ENCODE data around the gene CPA4.

CPA4 gene

DNA sequence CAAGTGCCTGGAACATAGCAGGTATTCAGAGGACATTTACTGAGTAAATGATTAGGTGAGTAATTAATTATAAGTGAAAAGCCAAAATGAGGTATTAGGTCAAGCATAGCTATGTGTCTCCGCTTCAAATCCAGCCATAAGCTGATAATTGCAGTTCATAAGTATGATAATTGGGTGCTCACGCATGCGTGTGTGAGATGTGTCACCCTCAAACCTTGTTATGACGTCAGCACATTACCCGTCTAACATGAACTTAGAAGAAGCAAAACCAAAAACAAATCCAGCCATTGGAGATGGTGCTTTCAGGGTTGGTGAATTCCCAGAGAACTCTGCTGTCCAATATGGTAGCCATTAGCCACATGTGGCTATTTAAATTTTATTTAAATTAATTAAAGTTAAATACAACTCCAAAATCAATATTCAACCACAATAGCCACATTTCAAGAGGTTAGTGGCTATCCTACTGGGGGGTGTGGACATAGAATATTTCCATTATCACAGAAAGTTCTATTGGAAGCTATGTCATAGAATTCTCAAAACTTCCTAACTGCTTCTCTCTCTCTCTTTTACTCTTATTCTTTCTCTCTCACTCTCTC, 51.4 kb downstream of the CPA4 start, which contains the start of gene CPA5:
TSS of gene CPA5 (plus strand) at position 546 of the 596 bp plus-strand sequence. CDS start 1,670 bp downstream, outside the sequence.
- DNase-seq (ENCODE audit: low read depth in 4 of 4, low spot score in 1 of 4) = no peak

DNA sequence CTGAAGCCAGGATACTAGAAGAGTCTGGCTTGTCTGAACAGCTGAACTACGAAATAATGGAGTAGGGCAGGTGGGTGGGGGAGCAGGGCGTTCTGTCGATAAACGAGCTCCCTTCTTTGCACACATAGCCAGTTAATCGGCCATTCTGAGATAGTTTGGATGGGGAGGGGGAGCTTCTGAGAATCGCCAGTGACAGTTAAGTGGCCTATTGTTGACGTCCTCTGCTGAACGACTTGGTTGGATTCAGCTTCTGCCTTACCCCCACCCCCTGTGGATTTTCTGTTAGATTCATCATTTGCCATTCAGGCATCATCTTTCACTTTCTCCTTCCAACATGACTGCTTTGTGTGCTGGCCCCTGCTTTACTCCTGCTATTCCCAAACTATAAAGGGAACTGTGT, 52.2 kb downstream of the CPA4 start:
- DNase-seq (ENCODE audit: low read depth in 4 of 4, low spot score in 1 of 4) = no peak

DNA sequence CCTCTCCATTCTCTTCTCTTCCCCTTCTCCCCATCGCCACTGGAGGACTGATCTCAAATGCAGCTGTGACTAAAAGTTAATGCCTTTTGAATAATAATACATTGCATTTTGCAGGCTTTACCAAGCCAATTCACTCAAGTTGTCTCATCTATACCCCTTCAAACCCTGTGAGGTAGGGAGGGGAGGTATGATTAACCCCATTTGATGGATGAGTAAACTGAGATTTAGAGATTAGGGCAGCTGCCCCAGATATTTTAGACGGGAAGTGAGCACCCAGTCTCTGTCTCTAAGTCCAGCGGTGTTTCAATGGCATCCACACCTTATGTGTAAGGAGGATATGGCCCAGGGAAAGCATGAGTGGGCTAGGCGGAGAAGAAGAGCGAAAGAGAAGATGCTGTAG, 52.8 kb downstream of the CPA4 start:
- no peak for DNase-seq (ENCODE audit: low read depth in 4 of 4, low spot score in 1 of 4)

DNA sequence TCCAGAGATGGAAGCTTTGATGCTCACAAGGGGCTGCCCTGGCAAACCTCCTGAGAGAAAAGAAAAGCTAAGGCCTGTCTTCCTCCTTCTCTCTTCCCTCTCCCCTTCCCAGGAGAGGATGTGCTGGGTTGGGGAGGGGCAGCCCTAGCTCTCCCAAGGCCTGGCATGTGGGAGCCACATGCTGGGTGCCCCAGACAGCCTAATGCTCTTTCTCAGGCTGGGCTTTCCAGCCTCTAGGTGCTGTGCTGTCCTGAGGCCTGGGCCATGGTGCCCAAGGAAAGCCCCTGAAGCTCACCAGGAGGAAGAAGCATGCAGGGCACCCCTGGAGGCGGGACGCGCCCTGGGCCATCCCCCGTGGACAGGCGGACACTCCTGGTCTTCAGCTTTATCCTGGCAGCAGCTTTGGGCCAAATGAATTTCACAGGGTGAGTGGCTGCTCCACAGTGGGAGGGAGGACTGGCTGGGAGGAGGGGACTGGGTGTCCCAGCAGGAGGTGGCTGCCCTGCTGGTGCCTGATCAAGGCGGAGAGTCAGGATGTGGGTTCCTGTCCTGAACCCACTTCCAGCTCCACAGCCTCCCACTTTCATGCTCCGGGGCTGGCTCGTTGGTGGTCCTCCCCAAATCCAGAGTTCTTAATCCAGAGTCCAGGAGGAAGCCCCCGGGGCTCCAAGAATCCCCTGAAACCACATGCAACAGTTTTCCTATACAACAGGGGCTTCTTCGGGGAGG, 53.4 kb downstream of the CPA4 start:
- DNase-seq (ENCODE audit: low read depth in 4 of 4, low spot score in 1 of 4) = no peak

DNA sequence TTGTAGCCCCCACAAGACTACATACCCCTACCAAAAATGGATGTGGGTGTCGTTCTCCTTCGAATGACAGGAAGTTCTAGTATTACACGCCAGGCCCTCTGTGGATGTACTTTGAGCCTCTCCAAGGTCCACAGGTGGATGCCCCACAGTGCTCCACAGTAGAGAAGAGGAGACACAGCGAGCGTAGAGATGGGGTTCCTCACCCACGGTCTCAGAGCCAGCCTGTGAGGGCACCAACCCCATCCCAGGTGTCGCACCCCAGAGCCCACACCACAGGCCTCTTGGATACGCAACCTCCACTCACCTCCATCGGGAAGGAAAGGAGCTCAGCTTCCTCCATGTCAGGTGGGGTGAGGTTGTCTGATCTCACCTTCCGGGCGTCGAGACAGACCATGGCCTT, 54.0 kb downstream of the CPA4 start:
- no peak for DNase-seq (ENCODE audit: low read depth in 4 of 4, low spot score in 1 of 4)

DNA sequence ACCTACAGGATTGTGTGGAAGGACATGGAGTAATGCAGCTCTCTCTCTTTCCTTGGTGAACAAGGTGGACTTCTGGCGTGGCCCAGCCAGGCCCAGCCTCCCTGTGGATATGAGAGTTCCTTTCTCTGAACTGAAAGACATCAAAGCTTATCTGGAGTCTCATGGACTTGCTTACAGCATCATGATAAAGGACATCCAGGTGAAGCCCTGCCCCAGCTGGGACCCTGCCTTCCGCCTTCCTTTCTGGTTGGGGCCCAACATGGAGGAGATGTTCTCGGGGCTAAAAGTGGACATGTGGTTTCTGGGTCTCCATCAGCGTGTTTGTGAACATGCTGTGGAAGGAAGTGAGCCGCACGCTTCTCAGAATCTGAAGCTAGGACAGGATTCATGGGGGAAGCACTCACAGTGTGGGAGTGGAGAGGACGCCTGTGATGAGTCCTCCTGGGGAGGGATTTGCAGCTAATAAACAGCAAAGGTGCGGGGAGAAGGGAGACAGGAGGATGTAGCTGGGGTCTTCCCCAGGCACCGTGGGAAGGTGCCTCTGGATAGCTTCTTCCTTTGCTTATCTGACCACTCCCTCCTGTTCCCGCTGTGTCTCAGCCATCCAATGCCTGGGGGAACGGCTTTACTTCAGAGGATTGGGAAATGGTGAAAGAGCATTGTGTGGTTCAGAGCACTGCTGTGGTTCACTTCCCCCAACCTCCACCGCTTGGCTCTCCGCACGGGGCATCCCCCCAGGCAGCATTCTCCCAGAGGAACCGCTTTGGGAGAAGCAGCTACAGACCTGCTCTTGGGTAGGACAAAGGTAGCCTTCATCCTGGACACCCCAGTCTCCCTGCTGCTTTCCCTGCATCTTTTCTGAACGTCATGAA, 57.2 kb downstream of the CPA4 start:
- DNase-seq (ENCODE audit: low read depth in 4 of 4, low spot score in 1 of 4) = no peak

DNA sequence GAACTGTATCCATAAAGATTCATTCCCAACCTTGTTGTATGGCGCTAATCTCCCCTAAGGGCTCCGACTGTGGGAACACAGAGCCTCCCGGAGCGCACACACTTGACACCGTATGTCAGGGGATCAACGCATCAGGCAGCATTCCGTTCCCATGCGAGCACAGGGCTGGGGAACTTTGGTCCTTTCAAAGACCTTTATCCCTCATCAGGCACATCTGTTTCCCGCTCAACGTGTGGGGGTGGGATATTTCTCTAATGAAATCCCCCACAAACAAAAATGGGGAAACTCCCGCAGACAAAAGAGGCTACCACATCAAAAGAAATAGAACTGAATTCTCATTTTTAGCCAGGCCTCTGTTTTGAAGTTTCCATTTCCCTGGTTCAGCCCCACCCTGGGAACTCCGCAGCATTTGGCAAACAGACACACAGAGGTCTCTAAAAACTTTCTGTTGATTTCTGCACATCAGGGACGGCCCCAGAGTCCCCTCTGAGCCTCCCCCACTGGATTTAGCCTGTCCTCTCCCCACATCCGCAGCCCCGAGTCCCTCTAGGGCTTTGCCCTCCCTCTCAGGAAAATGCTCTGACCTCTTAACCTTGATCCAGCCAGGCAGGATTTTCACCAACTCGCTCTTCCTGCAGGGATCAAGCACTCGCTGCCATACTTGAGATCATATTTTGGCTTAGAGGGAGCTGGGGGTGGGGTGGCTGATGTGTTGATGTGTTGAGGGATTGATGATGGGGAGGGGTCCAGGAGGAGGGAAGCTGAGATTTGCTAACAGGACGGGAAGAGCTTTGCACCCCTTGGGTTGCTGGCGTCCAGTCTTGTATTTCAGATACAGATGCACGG, 58.2 kb downstream of the CPA4 start:
- DNase-seq (ENCODE audit: low read depth in 4 of 4, low spot score in 1 of 4) = no peak

DNA sequence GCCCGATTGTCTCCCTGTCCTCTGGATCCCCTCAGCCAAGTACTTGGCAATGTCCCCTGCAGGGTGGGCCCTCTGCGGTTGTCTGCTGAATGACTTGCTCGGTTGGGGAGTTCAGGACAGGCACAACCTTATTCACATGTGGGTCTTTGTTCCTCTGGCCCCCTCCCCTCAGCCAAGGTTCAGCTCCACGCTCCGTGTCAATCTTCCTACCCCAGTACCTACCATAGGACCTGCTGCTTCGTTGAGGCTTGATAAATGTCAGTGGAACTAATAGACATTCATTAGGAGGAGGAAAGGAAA, 58.8 kb downstream of the CPA4 start:
- no peak for DNase-seq (ENCODE audit: low read depth in 4 of 4, low spot score in 1 of 4)

DNA sequence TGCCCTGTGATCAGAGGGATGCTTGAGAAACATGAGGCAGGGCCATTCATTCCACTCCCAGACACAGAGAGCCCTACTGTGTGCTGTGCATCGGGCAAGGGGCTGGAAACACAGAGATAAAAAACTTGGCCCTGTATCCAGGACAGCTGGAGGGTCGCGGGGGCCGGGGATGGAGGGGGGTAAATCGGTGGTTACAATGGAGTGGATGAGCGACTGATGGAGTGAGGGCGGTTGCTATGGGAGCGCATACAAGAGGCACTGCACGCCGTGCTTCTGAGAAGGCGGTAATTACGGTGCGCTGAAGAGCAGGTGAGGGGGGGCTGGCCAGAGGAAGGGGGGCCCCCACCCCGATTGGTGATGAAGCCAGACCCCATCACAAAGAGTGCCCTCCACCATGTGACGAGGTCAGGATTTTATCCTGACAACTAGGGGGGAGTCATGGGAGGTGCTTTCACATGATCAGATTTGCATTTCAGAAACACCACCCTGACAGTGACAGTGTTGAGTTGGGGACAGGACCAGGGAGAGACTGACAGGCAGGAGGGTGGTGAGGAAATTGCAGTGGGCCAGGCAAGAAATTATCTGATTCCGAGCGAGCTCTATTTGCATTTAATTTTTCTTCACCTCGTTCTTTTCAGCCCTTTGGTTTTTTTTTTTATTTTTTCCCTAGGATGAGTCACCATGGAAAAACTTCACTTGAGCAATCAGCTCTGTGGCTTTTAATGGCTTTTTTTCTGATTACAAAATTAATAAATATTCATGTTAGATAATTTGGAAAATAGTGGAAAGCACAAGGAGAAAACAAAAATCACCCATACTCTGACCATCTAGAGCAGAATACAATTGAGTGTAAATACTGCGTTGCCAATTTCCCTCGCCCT, 59.5 kb downstream of the CPA4 start:
- DNase-seq (ENCODE audit: low read depth in 4 of 4, low spot score in 1 of 4) = no peak

DNA sequence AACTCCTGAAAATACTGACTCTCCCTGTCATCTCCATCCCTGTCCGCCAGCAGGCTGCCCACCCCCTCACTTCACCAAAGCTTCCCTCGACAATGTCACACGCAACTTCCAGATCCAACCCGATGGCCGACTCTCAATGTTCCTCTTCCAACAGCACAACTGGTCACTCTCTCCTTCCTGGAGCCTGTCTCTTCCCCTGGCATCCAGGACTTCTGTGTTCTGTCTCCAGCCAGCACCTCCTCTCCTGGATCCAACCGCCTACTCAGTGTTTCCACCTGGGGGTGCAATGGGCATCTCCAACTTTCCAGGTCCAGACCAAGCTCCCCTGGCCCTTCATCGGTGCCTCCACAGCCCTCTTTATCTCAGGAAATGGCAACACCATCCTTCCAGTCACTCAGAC, 60.2 kb downstream of the CPA4 start:
- DNase-seq (ENCODE audit: low read depth in 4 of 4, low spot score in 1 of 4) = no peak

DNA sequence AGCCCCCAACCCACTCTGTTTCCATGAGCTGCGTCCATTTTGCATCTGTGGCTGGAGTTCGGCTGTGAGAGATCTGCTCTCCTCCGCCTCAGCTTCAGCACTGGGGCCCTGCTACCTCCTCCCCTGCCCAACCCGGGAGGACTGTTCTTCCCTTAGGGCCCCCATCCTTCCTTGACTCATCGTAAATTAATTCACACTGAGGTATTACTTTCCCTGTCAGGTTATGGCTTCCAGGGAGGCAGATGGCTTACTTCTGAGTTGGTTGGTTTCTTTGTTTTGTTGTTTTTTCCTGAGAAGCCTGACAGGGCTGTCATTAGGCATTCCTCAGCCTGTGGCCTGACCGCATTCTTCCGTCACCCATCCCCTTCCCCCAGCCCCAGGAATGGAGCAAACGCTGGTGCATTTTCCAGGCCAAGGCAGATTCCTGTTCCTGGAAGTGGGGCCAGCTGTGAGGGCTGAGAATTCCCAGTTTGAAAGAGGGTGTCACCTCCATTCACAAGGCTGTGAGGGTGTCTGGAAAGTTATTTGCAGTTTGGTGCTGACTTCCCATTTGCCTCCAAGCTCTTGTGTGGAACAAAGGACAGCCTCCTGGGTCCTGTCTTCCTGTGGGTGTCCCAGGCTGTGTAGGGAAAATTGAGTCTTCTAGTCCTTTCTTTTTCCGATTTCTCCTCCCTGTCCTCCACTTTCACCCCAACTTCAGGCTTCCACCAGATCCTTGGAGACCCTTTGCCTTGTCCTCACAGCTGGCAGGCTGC, 63.3 kb downstream of the CPA4 start:
- no peak for DNase-seq (ENCODE audit: low read depth in 4 of 4, low spot score in 1 of 4)

DNA sequence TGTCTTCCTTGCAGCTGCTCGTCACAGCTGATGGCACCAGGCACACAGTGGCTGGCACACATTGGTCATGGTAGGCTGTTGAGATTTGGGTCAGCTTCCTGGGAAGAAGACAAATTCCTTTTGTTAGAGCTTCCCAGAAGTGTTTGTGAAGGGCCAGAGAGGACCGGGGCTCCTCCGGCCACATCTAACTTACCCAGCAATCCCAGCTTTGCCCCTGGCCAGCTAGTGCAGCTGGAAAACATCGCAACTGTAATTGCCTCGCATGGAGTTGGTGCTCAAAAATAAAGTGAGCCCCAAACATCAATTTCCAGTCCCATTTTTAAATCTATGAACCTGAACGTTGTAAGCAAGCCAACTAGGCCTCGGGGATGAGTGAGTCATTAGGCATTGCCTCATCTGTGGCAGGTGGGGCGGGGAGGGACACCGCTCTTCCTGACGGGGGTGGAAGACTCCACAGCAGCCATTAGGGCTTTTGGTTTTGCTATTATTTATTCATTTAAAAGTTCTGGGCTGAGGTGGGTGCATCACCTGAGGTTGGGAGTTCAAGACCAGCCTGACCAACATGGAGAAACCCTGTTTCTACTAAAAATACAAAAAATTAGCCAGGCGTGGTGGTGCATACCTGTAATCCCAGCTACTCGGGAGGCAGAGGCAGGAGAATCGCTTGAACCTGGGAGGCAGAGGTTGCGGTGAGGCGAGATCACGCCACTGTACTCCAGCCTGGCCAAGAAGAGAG, 64.1 kb downstream of the CPA4 start:
- DNase-seq (ENCODE audit: low read depth in 4 of 4, low spot score in 1 of 4) = no peak

DNA sequence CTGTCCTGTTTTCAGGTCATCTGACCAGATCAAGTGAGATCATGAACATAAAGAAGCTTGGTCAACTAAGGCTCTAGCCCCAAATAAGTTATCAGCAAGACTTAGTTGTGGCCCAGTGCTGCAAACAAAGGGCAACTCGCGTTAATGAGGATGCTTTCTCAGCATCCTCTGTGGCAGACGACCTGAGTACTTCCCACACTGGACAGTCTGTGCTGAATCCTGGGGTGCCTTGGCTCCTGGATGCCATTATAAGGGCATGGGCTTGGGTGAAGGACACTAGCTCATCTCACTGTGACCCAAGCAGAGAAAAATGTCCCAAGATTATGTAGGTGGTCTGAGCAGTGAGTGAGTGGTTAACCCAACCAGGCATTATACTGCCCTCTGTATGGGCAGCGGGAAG, 65.5 kb downstream of the CPA4 start:
- no peak for DNase-seq (ENCODE audit: low read depth in 4 of 4, low spot score in 1 of 4)

DNA sequence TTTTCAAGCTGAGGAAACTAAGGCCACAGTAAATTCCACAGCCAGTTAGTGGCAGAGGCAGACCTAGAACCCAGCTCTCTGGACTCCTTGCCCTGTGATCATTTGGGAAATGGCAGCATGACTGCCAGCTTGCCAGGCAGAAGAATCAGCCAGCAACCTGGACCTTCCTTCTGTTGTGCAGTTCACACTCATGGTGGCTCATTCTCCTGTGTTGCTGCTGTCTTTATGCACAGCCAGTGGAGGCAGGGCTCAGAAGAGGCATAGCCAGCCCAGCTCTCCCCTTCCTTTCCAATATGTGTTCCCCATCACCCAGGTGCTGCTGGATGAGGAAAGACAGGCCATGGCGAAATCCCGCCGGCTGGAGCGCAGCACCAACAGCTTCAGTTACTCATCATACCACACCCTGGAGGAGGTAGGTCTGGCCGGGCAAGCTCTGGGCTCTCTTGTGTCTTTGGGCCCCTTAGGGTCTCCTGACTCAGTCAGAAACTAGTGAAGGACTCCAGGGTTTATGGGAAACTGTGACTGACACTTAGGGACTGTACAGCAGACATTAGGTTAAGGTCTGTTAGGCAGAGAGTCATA, 66.4 kb downstream of the CPA4 start:
- DNase-seq (ENCODE audit: low read depth in 4 of 4, low spot score in 1 of 4) = no peak

DNA sequence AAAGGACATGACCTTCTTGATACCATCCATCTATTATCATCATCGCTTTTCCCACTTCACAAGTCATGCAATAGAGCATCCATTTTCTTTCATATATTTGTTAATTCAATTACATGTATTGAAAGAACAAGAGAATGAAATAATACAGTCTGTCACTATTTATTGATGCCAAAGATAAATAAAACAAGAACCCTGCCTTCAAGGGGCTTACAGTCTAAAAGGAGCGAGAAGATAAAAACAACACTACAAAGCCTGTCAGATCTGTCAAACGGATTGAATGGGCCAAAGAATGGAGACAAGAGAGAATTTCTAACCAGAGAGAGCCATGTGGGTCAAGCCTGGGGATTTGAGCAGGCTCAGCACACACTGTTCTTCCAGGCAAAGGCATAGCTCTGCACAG, 67.6 kb downstream of the CPA4 start:
- DNase-seq (ENCODE audit: low read depth in 4 of 4, low spot score in 1 of 4) = no peak

DNA sequence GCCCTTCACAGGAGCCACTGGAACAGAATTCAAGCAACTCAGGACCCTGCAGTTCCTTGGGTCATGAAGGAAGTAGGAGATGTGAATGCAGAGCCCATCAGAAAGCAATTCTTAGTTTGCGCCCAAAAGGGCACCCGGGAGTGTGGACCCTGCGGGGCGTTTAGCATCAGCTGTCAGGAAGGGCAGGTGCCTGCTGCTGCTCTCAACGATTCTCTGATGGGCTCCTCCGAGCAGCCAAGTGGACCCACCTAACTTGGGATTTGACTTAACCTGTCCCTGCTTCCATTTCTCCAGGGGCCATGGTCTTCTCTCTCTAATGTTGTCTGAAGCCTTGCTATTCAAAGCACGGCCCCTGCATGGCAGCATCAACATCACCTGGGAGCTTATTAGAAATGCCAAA, 68.7 kb downstream of the CPA4 start:
- DNase-seq (ENCODE audit: low read depth in 4 of 4, low spot score in 1 of 4) = no peak

DNA sequence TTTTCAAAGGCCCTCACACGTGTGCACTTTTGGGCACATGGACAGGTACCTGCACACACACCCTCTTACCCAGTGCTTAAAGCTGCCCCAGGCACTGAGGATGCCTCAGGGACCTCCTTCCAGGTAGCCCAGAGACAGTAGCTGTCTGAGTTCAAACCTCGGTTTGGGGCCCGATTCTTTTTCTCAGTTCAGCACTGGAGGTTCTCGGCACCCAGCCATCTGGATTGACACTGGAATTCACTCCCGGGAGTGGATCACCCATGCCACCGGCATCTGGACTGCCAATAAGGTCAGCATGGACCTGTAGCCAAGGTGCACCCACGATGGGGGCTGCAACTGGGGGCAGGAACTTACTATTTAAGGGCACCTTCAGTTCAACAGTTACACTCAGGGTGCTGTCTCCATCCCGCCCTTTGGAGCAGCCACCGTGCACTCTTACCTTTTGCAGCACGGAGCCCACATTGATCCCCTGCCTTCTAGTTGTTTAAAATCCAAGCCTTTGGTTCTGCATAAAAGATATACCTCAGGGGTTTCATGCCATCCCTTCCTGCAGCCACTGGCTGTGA, 69.4 kb downstream of the CPA4 start:
- DNase-seq (ENCODE audit: low read depth in 4 of 4, low spot score in 1 of 4) = no peak

All from stimulated activated CD4-positive, alpha-beta T cell treated with anti-CD3 and anti-CD28 coated beads, Interleukin-1b, Interleukin-23, amount 100 ng/mL, for 24 hours (primary cell).